Subcutaneous adipose tissue (tissue), 4 donors: Measurements from ENCODE around the gene USP19. TPM values are rescaled to one million over a fixed set of nuclear protein-coding genes. Genes with fewer than 3 reads are reported as not detected.

Experiments
- small RNA-seq: library from RNA; depleted of rRNA; stranded (forward); fragments of <200 nt; gene quantifications from one replicate; pipeline ENCODE3, GENCODE V24; 2016
- total RNA-seq, 4 donors: library from RNA; depleted of rRNA; stranded (reverse); fragments of >200 nt; gene quantifications; one replicate each; pipeline ENCODE4 v1.1.0, GENCODE V29; 2016

The USP19 gene
- total RNA-seq, 4 donors from 2014 or later = 26.4 to 73.8 (median 52.3) TPM

Small RNAs within 50 kb of the gene (small RNA-seq; reads per million reads assigned to genes)
- not detected for gene RN7SL182P

Other genes with a start within 250 kb of the USP19 start
- 10 to 100 TPM; 28.8 to 58.4 (median 42.2) TPM for gene SLC25A20, start 221.9 kb downstream of the USP19 start, total RNA-seq
- gene ARIH2, start 202.0 kb downstream of the USP19 start, total RNA-seq = 100 to 1,000 TPM in 1 of 4 donors, 10 to 100 TPM in 3; 63.4 to 110 (median 80.2) TPM
- 10 to 100 TPM; 15.3 to 30.6 (median 26.0) TPM for gene P4HTM, start 130.6 kb downstream of the USP19 start, total RNA-seq
- 10 to 100 TPM; 23.8 to 60.2 (median 56.0) TPM for gene WDR6, start 113.4 kb downstream of the USP19 start, total RNA-seq
- gene DALRD3, start 102.2 kb downstream of the USP19 start, total RNA-seq = 10 to 100 TPM; 10.6 to 43.3 (median 29.8) TPM
- 100 to 1,000 TPM in 3 of 4 donors, 10 to 100 TPM in 1; 95.4 to 179 (median 127) TPM for gene NDUFAF3, start 98.7 kb downstream of the USP19 start, total RNA-seq
- 100 to 1,000 TPM in 2 of 4 donors, 10 to 100 TPM in 2; 92.3 to 126 (median 105) TPM for gene IMPDH2, start 91.4 kb downstream of the USP19 start, total RNA-seq
- 10 to 100 TPM; 47.9 to 90.7 (median 76.5) TPM for gene QRICH1, start 26.8 kb downstream of the USP19 start, total RNA-seq
- 100 to 1,000 TPM; 198 to 233 (median 211) TPM for gene QARS1, start 16.1 kb downstream of the USP19 start, total RNA-seq
- 100 to 1,000 TPM; 411 to 623 (median 527) TPM for gene LAMB2, start 12.2 kb upstream of the USP19 start, total RNA-seq
- gene CCDC71, start 45.5 kb upstream of the USP19 start, total RNA-seq = 10 to 100 TPM; 18.3 to 28.3 (median 25.1) TPM
- gene KLHDC8B, start 50.8 kb upstream of the USP19 start, total RNA-seq = 100 to 1,000 TPM in 1 of 4 donors, 10 to 100 TPM in 3; 28.4 to 166 (median 64.0) TPM
- gene C3orf62, start 156.4 kb upstream of the USP19 start, total RNA-seq = 10 to 100 TPM in 2 of 4 donors, 1 to 10 TPM in 2; 3.6 to 27.3 (median 6.9) TPM
- gene USP4, start 219.2 kb upstream of the USP19 start, total RNA-seq = 10 to 100 TPM; 31.0 to 67.3 (median 36.5) TPM
- gene GPX1, start 237.5 kb upstream of the USP19 start, total RNA-seq = 100 to 1,000 TPM; 386 to 887 (median 696) TPM